GM23248 (cell line): ENCODE measurements around the gene SPR. TPM values are rescaled to one million over a fixed set of nuclear protein-coding genes. Genes with fewer than 3 reads are reported as not detected.

ENCODE experiments used
- DNase-seq: peaks from one replicate; pipeline ENCODE4 v3.0.0-alpha.2; 2015
- H2AFZ ChIP-seq: fragments of 200-600 bp; sonication (generic); 2 replicates; pipeline ENCODE4 v1.6.1; 2016; ENCODE audit warnings: antibody characterized with exemption
- H3F3A ChIP-seq: fragments of 200-600 bp; sonication (generic); 2 replicates; pipeline ENCODE4 v1.6.1; 2016; ENCODE audit warnings: mild to moderate bottlenecking, antibody characterized with exemption, mixed run types; ENCODE audit not compliant: insufficient read depth
- H3K27ac ChIP-seq: fragments of 200-600 bp; sonication (generic); 2 replicates; pipeline ENCODE4 v1.5.1; 2016; ENCODE audit warnings: mild to moderate bottlenecking
- H3K27me3 ChIP-seq: fragments of 200-600 bp; sonication (generic); replicated peaks from 2 replicates; pipeline ENCODE4 v1.6.1; 2016; ENCODE audit warnings: mild to moderate bottlenecking; ENCODE audit not compliant: insufficient read depth
- H3K36me3 ChIP-seq: fragments of 200-600 bp; sonication (generic); 2 replicates; pipeline ENCODE4 v1.6.1; 2016; ENCODE audit warnings: low read depth, mild to moderate bottlenecking
- H3K4me1 ChIP-seq: fragments of 200-600 bp; sonication (generic); 2 replicates; pipeline ENCODE4 v1.6.1; 2016; ENCODE audit warnings: mild to moderate bottlenecking; ENCODE audit not compliant: insufficient read depth
- H3K4me2 ChIP-seq: fragments of 200-600 bp; sonication (generic); one replicate; pipeline ENCODE4 v1.6.1; 2016; ENCODE audit warnings: mild to moderate bottlenecking; ENCODE audit not compliant: unreplicated experiment
- H3K4me3 ChIP-seq: fragments of 200-600 bp; sonication (generic); 2 replicates; pipeline ENCODE4 v1.5.1; 2016; ENCODE audit warnings: mild to moderate bottlenecking
- H3K79me2 ChIP-seq: fragments of 200-600 bp; sonication (generic); 2 replicates; pipeline ENCODE4 v1.6.1; 2016; ENCODE audit warnings: mild to moderate bottlenecking; ENCODE audit not compliant: insufficient read depth
- H3K9ac ChIP-seq: fragments of 200-600 bp; sonication (generic); 2 replicates; pipeline ENCODE4 v1.6.1; 2016; ENCODE audit warnings: mild to moderate bottlenecking
- H3K9me2 ChIP-seq: fragments of 200-600 bp; sonication (generic); 2 replicates; pipeline ENCODE4 v1.6.1; 2016; ENCODE audit warnings: mixed run types, mild to moderate bottlenecking, moderate library complexity; ENCODE audit not compliant: insufficient read depth
- H3K9me3 ChIP-seq: fragments of 200-600 bp; sonication (generic); one replicate; pipeline ENCODE4 v1.6.1; 2017; ENCODE audit warnings: low read depth
- H4K20me1 ChIP-seq: fragments of 200-600 bp; sonication (generic); 2 replicates; pipeline ENCODE4 v1.6.0; 2016; ENCODE audit not compliant: insufficient read depth
- EZH2 ChIP-seq: fragments of 200-600 bp; sonication (generic); IDR thresholded peaks from 2 replicates; pipeline ENCODE4 v1.6.1; 2018; ENCODE audit warnings: antibody characterized with exemption, mild to moderate bottlenecking; ENCODE audit not compliant: insufficient read depth, poor library complexity, severe bottlenecking
- EZH2phosphoT487 ChIP-seq: fragments of 200-600 bp; sonication (generic); IDR thresholded peaks from 2 replicates; pipeline ENCODE4 v1.6.1; 2018; ENCODE audit warnings: antibody characterized with exemption, moderate library complexity, mild to moderate bottlenecking, low read depth; ENCODE audit not compliant: insufficient read depth
- WGBS, 2 experiments: methylation state at CpG; one replicate each; pipeline ENCODE4 v1.1.6; 2015 to 2017; ENCODE audit warnings: low lambda C conversion rate in 2 of 2, low coverage in 1 of 2; ENCODE audit errors: missing lambda C conversion rate in 2 of 2; 5-methylcytosine and 5-hydroxymethylcytosine counted together
- in situ Hi-C: fragments of 300-500 bp; cut with MboI; formaldehyde crosslinking; loops from 2 replicates; pipeline ENCODE4 v1.15.0; 2020
- polyA plus RNA-seq: library from polyadenylated mRNA; unstranded; fragments of >200 nt; fragmentation: Nextera tagmentation; extraction: Ambion mirVana; gene quantifications from 2 replicates; pipeline ENCODE4 v1.2.1, GENCODE V29; 2016
- total RNA-seq: library from RNA; depleted of rRNA; stranded (reverse); fragments of >200 nt; shearing (Covaris generic); gene quantifications from 2 replicates; pipeline ENCODE4 v1.2.3, GENCODE V29; 2014

The SPR gene
- total and polyA plus RNA-seq, 2 experiments from 2014 or later: 17.1 to 21.1 TPM

DNA sequence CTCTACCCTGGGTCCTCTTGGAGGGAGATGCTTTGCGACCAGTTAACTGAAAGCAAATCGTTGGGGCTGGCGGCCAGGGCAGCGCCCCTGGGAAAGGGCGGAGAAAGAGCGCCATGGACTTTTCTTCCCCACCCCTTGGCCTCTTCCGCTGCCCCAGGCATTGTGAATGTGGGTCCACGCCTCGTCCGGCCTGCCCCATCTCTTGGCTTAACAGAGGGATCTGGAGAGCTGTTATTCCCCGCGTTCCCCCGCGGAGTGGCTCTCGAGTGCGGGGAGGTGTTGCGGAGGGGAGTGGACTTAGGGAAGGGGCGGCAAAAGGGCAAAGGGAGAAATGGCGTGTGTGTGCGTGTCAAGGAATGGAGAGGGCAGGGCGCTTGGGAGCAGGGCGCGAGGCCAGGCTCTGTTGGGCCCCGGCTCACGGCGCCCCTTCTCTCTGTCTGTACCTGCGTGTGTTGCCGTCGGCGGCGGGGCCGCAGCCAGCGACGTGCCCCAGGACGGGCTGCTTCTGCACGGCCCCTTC is 36.7 kb downstream of the SPR start:
- WGBS, 2 experiments: 13 to 18% methylated on average over 31 to 32 of the region's 36 CpGs
- H3K27ac ChIP-seq: no peak overlapping the region
- H2AFZ ChIP-seq: no peak overlapping the region
- in situ Hi-C loops: no loop called here
- H3K9me3 ChIP-seq: no peaks in the 10 kb centered on the region
- H3K36me3 ChIP-seq: no peaks in the 10 kb centered on the region
- DNase-seq: no peak
- no peak overlapping the region for H3K4me2 ChIP-seq
- H3K4me1 ChIP-seq: no peaks in the 10 kb centered on the region
- no peaks in the 10 kb centered on the region for H4K20me1 ChIP-seq
- TF ChIP-seq EZH2 (no peak), EZH2phosphoT487 (no peak)
- H3K9ac ChIP-seq: no peak overlapping the region
- H3K27me3 ChIP-seq: peaks cover 99% of the 10 kb centered on the region
- H3K79me2 ChIP-seq: no peaks in the 10 kb centered on the region
- no peaks in the 10 kb centered on the region for H3F3A ChIP-seq
- no peak overlapping the region for H3K4me3 ChIP-seq
- no peaks in the 10 kb centered on the region for H3K9me2 ChIP-seq

GRCh38 chr2:72924353-72925240 is 37.4 kb downstream of the SPR start:
- Histone ChIP-seq H4K20me1 (no peaks in the 10 kb centered on the region), H3K4me3 (no peak overlapping the region), H3K9me2 (no peaks in the 10 kb centered on the region), H3K27ac (no peak overlapping the region), H3K27me3 (peaks cover 97% of the 10 kb centered on the region), H3K9ac (no peak overlapping the region), H3K9me3 (no peaks in the 10 kb centered on the region), H3K4me2 (no peak overlapping the region), H2AFZ (no peak overlapping the region), H3K4me1 (no peaks in the 10 kb centered on the region), H3F3A (no peaks in the 10 kb centered on the region), H3K79me2 (no peaks in the 10 kb centered on the region), H3K36me3 (no peaks in the 10 kb centered on the region)
- peak; percentile 92 for TF ChIP-seq EZH2
- no peak for TF ChIP-seq EZH2phosphoT487
- peak; percentile 37 for DNase-seq
- in situ Hi-C loops: no loop called here
- 5% methylated on average over 57 of the region's 61 CpGs for WGBS, 2 experiments

DNA sequence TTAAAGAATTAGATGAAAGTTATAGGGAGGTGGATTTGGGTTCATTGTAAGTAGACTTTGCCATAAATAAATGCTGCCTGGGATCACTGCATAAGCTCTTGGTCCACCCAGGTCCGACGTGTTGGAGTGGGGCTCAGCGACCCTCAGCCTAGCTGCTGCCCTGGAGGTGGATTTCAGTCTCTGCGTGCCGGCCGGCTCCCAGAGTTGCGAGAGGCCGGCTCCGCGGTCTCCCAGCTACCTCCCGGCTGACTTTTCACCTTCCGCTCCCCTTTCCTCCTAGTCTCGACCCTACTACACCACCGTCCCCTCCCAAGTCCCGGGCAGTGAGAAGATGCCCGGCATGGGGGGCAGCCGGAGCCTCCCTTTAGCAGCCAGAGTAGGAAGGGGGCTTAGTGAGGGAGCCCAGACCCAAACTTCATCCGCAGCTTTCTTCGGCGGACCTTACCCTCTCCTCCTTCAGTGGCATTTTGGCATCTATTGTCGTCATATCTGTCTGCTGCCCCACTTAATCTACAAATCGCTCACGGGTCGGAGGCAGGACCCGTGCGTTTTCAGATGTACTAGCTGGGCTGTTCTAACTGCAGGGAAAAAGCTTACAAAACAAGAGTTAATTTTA is 38.2 kb downstream of the SPR start:
- Histone ChIP-seq H3K9ac (no peak overlapping the region), H3K4me2 (no peak overlapping the region), H3K9me3 (no peaks in the 10 kb centered on the region), H3K9me2 (no peaks in the 10 kb centered on the region), H3K36me3 (no peaks in the 10 kb centered on the region), H2AFZ (no peak overlapping the region), H3F3A (no peaks in the 10 kb centered on the region), H3K79me2 (no peaks in the 10 kb centered on the region), H3K27me3 (peaks cover 95% of the 10 kb centered on the region), H3K27ac (no peak overlapping the region), H4K20me1 (no peaks in the 10 kb centered on the region), H3K4me3 (no peak overlapping the region), H3K4me1 (no peaks in the 10 kb centered on the region)
- in situ Hi-C loops: no loop called here
- DNase-seq: no peak
- TF ChIP-seq EZH2 (peak; percentile 94), EZH2phosphoT487 (0 out of 2 replicates have a peak, but pooled peaks have one; percentile 57)
- WGBS, 2 experiments: 13 to 16% methylated on average over 26 of the region's 26 CpGs

DNA sequence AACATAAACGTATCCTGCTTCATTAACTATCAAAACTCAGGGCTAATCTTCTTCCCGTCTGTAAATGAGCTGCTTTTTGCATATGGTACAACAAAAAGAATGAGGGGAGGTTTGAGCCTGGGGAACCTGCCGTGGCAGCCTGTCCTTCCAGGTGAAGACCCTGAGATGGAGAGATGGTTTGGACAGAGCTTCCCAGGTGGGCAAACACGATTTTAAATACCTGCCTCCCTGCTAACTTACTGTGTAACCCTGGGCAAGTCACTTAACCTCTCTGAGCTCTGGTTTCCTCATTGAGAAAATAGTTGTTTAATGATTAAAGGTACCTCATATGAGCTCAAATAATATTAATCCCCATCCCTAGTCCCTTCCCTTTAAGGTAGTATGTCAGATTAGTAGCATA is 39.2 kb downstream of the SPR start:
- no peak overlapping the region for H3K9ac ChIP-seq
- H3K4me3 ChIP-seq: no peak overlapping the region
- TF ChIP-seq EZH2phosphoT487 (no peak), EZH2 (no peak)
- H2AFZ ChIP-seq: no peak overlapping the region
- H3K36me3 ChIP-seq: no peaks in the 10 kb centered on the region
- H3K9me3 ChIP-seq: no peaks in the 10 kb centered on the region
- peaks cover 5% of the 10 kb centered on the region for H3K4me1 ChIP-seq
- no peaks in the 10 kb centered on the region for H3K9me2 ChIP-seq
- no peaks in the 10 kb centered on the region for H4K20me1 ChIP-seq
- H3K4me2 ChIP-seq: no peak overlapping the region
- 26 to 33% methylated on average over 4 of the region's 4 CpGs for WGBS, 2 experiments
- no peak overlapping the region for H3K27ac ChIP-seq
- no peaks in the 10 kb centered on the region for H3F3A ChIP-seq
- DNase-seq: no peak
- peaks cover 86% of the 10 kb centered on the region for H3K27me3 ChIP-seq
- in situ Hi-C loops: no loop called here
- H3K79me2 ChIP-seq: no peaks in the 10 kb centered on the region
